GM21576 (cell line): ENCODE data around the gene SYT2.
"Not testable (repeated sequence)": the region's sequence is repeated elsewhere in the genome, so short reads cannot be mapped to it uniquely, and the experiment has no call there.

Source experiments
- ATAC-seq: cut with Tn5 transposase; IDR thresholded peaks from one replicate; pipeline ENCODE4 v1.9.1; 2021; ENCODE audit warnings: mild to moderate bottlenecking, moderate library complexity; ENCODE audit not compliant: unreplicated experiment

The SYT2 gene

GRCh38 chr1:202599669-202600431 lies 110.4 kb downstream of the SYT2 start:
- ATAC-seq: no peak

DNA sequence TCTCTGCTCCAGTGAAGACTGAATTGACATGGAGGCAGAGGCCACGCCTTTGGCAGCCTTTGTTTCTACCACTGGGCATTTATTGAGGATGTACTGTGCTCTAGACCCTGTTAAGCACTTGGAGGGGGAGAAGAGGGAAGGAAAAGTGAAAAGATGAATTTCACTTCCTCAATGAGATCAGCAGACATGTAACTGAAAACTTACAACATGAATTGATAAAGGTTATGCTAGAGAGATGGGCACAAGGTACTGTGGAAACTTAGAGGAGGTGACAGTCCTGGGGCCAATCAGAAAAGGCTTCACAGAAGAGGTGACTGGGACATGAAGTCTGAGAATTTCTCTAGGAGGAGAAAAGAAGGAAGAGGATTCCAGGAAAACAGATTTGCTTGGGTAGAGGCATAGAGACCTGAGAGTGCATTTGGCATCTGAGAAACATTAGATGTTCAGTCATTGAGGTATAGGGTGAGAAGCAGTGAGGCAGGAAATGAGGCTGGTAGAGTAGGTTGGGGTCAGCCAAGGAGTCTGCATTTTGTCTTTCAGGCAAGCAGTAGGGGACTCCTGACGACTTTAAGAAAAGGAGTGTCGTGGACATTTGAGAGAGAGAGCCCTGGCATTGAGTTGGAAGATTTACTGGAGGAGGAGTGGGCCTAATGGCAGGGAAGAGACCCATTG lies 113.0 kb downstream of the SYT2 start:
- ATAC-seq: no peak

- ATAC-seq: no peak
Observed at GRCh38 chr1:202596638-202597037, 113.6 kb downstream of the SYT2 start.

GRCh38 chr1:202593845-202594244 lies 116.4 kb downstream of the SYT2 start:
- ATAC-seq: no peak

DNA sequence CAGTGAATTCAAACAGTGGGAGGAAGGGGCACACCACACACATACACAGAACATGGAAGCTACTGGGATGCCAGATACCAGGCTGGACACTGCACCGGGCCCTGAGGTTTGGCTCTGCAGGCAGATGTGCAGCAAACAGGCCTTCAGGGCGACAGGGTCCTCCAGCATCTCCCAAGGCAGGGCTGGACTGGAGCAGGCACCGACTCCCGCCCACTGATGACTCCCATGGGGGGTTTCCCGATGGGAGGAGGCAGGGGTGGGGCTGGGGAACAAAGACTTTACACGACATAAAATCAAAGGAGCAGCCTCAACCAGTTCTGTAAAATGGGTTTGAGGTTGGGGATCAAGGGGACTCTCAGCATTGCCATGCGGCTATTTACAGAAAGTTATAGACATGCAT lies 118.1 kb downstream of the SYT2 start:
- ATAC-seq: no peak

DNA sequence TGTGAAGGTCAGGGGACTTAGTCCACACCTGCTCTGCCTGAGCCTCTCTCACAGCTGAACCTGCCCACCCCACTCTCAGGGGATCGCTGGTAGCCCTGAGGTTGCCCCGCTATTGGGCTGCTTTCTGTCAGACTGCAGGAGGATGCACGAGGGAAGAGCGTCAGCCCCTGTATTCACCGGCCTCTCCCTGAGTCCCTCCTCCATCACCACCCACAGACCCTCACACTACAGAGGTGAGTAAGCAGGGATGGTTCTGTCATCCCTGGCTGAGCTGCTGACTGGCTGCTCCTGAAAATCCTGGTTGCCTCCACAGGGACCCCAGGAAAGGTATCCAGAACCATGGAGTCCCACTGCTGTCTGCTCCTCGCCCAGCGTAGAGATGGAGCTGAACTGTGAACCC lies 118.7 kb downstream of the SYT2 start:
- no peak for ATAC-seq

- no peak for ATAC-seq
Observed at GRCh38 chr1:202590975-202591411, 119.3 kb downstream of the SYT2 start.

DNA sequence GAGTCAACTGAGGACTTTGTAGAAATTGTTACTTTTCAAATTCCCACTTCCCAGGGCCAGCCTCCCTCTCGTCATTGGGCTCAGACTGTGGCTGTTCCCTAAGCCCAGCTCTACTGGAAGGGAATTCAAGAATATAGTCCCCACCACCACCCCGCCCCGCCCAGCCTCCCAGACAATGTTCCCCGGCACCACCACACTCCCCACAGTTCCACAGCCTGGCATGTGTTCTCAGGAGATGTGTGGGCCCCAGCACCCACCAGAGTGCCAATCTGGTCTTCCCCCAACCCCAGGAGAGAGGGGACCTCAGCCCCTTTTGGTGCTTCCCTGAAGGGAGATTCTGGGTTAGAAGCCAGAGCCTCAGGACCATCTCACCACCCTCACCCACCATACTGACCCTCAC lies 120.1 kb downstream of the SYT2 start:
- no peak for ATAC-seq

GRCh38 chr1:202589190-202589930 lies 120.9 kb downstream of the SYT2 start:
- ATAC-seq: no peak

GRCh38 chr1:202588503-202589189 lies 121.6 kb downstream of the SYT2 start:
- ATAC-seq: no peak

DNA sequence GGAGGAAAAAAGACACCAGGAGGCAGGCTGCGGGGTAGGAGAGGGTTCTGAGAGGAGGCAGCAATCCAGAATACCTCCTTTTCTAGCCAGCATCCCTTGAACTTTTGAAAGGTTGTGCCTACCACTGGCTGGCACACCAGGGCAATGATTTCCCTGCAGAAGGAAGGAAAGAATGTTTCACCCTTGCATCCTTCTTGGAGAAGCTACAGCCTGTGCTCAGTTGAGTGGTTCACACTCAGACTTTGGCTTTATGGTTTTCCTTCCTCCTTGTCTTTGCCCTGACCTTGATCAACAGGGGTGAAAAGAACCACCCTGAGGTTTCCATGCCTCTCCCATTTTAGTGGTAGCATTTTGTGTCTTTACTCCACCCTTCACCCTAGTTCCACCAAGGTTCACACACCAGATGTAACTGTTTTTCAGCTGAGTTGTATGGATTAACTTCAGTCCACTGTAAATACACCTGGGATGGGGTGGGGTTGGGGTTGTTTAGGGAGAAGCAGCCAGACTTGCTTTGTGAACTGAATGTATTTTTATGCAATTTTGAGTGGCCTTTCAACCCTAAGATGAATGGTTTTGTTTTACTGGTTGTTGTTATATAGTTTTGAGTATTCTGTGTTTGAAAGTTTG lies 122.3 kb downstream of the SYT2 start:
- no peak for ATAC-seq

DNA sequence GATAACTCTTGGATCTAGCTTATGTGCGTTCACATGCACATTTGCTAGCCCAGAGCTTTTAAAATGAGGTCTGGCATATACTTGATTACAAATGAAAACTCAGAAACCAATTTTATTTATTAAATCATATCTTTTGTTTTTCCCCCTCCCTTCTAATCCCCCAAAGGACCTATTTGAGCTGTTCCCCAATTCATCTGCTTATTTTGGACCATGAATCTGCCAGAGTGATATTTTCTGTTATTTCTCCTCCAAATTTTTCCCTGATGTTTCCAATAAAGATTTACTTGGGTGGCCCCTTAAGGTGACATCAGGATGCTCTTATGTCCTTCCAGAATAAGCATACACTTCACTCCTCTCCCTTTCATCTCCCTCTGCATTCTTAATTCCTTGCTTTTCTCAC lies 123.4 kb downstream of the SYT2 start:
- no peak for ATAC-seq

- ATAC-seq: no peak
Observed at GRCh38 chr1:202586018-202586821, 124.0 kb downstream of the SYT2 start.

DNA sequence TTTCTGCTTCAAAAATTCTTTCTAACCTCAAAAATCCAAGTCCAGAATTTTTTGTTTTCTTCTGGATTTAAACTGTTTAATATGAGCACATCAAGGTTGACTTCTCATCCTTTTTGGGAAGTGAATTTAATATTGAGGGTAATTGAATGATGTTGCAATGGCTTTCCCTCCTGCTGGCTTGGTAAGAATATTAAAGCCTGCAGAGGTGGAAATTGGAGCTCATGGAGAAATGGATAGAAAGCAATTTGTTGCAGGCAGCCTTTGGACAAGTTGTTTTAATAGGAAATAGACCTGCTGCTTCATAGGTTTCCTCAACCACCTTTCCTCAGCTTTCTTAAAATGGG lies 124.7 kb downstream of the SYT2 start:
- no peak for ATAC-seq

DNA sequence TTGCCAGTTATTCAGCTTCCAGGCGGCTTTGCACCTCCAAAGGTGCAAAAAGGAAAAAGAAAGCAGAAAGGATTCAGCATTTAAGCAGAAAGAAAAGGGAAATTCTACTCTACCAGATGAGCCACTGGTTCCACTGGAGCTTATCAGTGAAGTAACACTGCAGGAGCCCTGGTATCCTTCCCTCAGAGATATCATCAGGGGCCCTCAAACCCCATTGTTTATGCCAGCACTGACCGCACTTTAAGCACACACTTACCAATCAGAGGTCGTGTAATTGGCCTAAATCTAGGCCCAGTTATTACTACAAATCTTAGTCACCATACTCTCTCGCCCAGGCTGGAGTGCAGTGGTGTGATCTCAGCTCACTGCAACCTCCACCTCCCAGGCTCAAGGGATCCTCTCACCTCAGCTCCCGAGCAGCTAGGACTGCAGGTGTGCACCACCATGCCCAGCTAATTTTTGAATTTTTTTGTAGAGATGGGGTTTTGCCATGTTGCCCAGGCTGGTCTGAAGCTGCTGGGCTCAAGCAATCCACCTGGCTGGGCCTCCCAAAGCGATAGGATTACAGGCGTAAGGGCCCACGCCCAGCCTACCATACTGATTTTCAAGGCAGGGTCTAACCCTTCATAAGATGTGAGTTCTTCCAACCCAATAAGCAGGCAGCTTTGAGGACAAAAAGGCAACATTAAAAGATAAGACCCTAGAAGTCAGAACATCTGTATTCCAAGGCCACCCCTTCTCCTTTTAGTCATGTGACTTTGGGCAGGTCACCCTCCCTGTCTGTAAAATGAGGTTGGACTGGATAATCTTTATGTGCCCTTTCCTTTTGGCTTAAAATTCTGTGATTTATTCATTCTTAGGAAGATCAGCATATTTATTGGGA lies 125.3 kb downstream of the SYT2 start:
- ATAC-seq: no peak

DNA sequence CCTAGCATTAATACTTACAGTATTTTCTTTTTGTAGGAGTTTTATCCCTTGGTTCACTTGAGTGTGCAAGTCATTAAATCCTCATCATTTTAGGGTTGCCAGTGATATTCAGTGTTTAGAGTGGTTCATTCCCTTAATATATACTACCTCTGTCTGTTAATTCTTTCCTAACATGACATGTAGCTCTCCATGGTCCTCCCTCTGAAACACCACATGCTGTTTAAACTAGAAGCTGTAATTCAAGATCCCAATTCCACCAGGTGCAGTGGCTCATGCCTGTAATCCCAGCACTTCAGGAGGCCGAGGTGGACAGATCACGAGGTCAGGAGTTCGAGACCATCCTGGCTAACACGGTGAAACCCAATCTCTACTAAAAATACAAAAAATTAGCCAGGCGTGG lies 127.9 kb downstream of the SYT2 start:
- ATAC-seq: not testable (repeated sequence)

DNA sequence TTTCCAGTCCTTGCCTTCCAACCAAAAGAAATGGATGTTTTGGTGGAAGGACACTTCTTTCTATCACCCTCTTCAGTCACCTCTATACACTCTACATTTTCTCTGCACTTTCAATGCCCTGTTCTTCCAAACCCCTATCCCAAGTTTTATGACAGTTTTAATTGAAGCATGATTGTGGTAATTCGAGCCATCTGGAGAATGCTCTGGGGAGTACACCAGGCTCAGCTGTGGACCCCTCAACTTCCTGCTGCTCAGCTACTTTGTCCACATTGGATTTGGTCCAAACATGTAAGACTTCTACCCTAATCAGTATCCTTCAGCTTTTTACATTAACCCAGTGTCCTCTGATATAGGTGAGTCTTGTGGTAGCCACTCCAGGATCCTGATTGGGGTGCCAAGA lies 129.6 kb downstream of the SYT2 start:
- ATAC-seq: no peak

GRCh38 chr1:202579806-202580205 lies 130.4 kb downstream of the SYT2 start:
- ATAC-seq: no peak

DNA sequence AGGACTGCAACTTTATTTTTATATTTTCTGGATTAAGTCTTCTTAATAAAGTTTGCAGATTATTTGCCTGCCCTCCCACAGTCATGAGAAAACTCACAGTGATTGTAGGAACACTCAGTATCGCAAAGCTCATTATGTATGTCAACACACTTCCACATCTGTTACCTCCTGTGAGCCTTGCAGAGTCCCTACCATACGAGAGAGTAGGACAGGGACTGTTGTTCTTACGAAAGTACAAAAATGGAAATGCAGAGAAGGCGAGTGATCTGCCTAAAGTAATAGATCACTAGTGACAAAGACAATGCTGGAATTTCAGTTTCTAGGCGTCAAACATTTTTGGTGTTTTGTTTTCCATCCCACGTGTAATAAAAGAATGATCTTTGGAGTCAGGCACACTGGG lies 131.7 kb downstream of the SYT2 start:
- ATAC-seq: no peak
